ENCODE data around the gene JAKMIP2.

JAKMIP2 gene

DNA sequence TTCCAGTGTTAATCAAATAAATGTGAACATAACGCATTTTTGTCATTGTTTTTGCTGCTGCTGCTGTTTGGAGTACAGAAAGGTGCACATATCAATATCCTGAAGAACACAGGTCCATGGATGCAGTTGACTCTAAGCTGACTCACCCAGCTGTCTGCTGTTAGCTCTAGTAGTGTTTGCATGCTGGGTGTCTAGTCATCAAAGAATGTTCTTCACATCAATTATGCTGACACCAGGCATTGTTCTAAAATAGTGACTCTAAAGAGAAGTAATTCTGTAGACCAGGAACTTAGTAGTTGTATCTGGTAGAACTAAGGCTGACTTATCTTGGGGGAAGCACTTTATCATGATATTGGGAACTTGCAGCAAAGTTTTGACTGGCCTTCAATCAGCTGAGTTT is 217.0 kb downstream of the JAKMIP2 start:
- DNase-seq (ENCODE audit: extremely low read depth, low read depth): no peak
- TF ChIP-seq, protein P1, sequence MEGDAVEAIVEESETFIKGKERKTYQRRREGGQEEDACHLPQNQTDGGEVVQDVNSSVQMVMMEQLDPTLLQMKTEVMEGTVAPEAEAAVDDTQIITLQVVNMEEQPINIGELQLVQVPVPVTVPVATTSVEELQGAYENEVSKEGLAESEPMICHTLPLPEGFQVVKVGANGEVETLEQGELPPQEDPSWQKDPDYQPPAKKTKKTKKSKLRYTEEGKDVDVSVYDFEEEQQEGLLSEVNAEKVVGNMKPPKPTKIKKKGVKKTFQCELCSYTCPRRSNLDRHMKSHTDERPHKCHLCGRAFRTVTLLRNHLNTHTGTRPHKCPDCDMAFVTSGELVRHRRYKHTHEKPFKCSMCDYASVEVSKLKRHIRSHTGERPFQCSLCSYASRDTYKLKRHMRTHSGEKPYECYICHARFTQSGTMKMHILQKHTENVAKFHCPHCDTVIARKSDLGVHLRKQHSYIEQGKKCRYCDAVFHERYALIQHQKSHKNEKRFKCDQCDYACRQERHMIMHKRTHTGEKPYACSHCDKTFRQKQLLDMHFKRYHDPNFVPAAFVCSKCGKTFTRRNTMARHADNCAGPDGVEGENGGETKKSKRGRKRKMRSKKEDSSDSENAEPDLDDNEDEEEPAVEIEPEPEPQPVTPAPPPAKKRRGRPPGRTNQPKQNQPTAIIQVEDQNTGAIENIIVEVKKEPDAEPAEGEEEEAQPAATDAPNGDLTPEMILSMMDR (IDR thresholded peaks at IDR 0.05; ENCODE audit: low read depth, low read length): no peak

GRCh38 chr5:147564124-147564486 is 218.4 kb downstream of the JAKMIP2 start:
- DNase-seq (ENCODE audit: extremely low read depth, low read depth): no peak
- TF ChIP-seq, protein P1 (IDR thresholded peaks at IDR 0.05; ENCODE audit: low read depth, low read length): no peak

GRCh38 chr5:147563466-147564123 is 218.9 kb downstream of the JAKMIP2 start:
- DNase-seq (ENCODE audit: extremely low read depth, low read depth): no peak
- TF ChIP-seq, protein P1 (IDR thresholded peaks at IDR 0.05; ENCODE audit: low read depth, low read length): no peak

DNA sequence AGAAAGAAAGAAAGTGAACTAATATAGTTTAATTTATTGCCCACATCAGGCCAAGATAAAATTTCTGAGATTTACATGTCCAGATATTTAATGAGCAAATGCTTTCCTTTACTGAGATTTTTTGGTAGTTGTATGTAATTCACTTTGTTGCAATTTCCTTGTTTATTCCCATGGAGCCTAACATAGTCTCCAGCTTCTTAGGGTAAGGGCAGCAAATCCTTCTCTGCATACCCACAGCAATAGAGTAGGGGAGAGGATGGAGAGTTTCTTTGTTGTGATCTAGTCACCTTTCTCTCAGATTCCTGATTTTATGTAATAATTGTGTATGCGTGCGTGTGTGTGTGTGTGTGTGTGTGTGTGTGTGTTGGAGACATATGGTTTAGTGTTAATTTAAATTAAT is 221.1 kb downstream of the JAKMIP2 start:
- no peak for DNase-seq (ENCODE audit: extremely low read depth, low read depth)
- TF ChIP-seq, protein P1 (IDR thresholded peaks at IDR 0.05; ENCODE audit: low read depth, low read length): no peak

DNA sequence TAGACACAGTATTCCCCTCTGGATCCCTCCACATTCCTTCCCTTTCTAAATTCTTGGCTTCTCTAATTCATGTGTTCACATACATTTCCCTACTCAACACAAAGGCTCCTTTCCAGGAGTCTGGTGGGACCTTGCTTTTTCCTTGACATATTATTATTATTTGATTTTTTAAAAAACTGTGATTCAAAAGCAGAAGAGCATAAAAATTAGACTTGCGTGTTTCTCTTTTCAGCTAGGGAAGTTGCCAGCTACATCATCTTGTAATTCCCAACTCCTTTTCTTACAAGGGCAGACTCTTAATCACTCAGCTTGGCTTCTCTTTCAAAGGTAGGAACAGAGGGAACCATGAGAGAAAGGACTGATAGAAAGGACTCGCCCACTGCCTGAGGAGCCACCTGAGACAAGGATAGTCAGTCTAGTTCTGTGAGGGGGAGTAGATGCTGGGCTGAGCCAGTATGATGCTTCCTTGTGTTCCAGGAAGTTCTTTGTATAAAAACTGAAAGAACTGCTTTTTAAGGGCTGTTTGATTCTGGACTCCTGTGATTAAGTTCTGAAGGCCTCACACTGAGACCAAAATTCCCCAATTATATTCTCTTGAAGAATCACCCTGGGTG is 221.7 kb downstream of the JAKMIP2 start:
- DNase-seq (ENCODE audit: extremely low read depth, low read depth): no peak
- TF ChIP-seq, protein P1 (IDR thresholded peaks at IDR 0.05; ENCODE audit: low read depth, low read length): no peak

DNA sequence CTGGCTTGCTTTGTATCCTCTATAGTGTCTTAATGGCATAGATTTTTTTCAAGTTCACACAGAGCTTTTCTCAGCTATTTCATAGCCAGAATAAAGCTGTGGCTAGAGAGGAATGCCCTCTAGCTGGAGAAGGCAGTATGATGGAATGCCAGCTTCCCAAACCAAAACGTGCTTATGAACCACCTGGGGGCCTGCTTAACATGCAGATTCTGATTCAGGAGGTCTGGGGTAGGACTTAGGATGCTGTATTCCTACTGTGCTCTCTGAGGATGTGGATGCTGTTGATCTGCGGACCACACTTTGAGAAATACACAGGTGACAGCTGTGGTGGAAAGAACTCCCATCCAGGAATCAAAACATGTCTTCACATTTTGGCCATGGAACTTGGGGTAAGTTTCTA is 222.8 kb downstream of the JAKMIP2 start:
- TF ChIP-seq, protein P1 (IDR thresholded peaks at IDR 0.05; ENCODE audit: low read depth, low read length): peak; percentile 15
- DNase-seq (ENCODE audit: extremely low read depth, low read depth): no peak

DNA sequence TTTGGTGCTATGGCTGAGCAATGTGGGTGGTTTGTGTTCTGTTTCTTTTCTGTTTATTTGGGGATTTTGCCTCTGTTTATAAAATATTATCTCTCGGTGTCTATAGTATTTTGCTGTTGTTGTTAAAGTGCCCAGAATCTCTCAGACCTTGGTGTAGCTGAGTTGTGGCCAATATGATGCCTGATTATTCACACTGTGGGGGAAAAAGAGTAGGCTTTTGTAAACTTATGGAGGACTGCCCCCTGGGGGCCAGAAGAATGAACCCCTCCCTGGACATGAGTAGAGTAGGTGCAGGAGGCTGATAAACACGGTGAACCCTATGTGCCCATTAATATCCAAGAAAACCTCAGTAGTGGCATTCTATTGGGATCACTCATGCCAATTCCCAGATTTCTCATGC is 223.7 kb downstream of the JAKMIP2 start:
- TF ChIP-seq, protein P1 (IDR thresholded peaks at IDR 0.05; ENCODE audit: low read depth, low read length): peak; percentile 80
- DNase-seq (ENCODE audit: extremely low read depth, low read depth): peak; percentile 52

All from AG09319 (cell line).